K562 (cell line): ENCODE data around the gene MPLKIP. TPM values are rescaled to one million over a fixed set of nuclear protein-coding genes. Genes with fewer than 3 reads are reported as not detected.

Source experiments
- ATAC-seq: fragments of 200-7000 bp; cut with Tn5 transposase; 3 replicates; pipeline ENCODE4 v1.9.1; 2020; ENCODE audit warnings: moderate library complexity
- BruUV-seq: library from RNA; stranded (reverse); fragments of 400-500 nt; replicated peaks from 2 replicates; lab custom pipeline; 2021; lab: Mats Ljungman, UMichigan
- CTCF ChIA-PET: fragments of 300-600 bp; formaldehyde crosslinking; extraction: SDS; loops from one replicate; lab custom pipeline; 2021; ENCODE audit warnings: low intra/inter-chr PET ratio; lab: Yijun Ruan, JAX
- POLR2A ChIA-PET: fragments of 300-600, 350-650 bp; sonication (Branson Sonifier 250); formaldehyde crosslinking; extraction: SDS; loops from one replicate; lab custom pipeline; 2021; ENCODE audit warnings: antibody characterized with exemption, inconsistent platforms; lab: Yijun Ruan, JAX
- DNase-seq, 4 experiments: peaks; one replicate each; pipeline versions ENCODE4 v3.0.0 to v3.0.0-alpha.2; 2011 to 2018; ENCODE audit warnings: low spot score in 3 of 4, mixed read lengths in 3 of 4; ENCODE audit errors: extremely low read depth in 1 of 4
- FAIRE-seq: peaks from 2 replicates; lab custom pipeline; 2011; peaks lifted over from hg19 to GRCh38; lab: Jason Lieb, UNC
- H2AFZ ChIP-seq: 2 replicates; pipeline ENCODE4 v1.6.0; 2011; ENCODE audit warnings: low read depth, low read length, control low read depth, inconsistent platforms
- H3K27ac ChIP-seq: fragments of 200-600 bp; 3 replicates; pipeline ENCODE4 v1.8.0; 2011; ENCODE audit warnings: low read depth, mild to moderate bottlenecking, control low read depth, inconsistent platforms, low read length, moderate library complexity, mixed read lengths; ENCODE audit errors: extremely low read depth
- H3K27me3 ChIP-seq, 2 experiments: fragments of 300-600 bp in 1 of 2; 2 replicates in 1 of 2; 3 replicates in 1 of 2; pipeline versions ENCODE4 v1.6.0 to v1.8.0; 2011; ENCODE audit warnings: inconsistent platforms in 2 of 2, low read length in 2 of 2, mild to moderate bottlenecking in 1 of 2, mixed read lengths in 1 of 2, moderate library complexity in 1 of 2; ENCODE audit not compliant: control insufficient read depth in 2 of 2, insufficient read depth in 2 of 2
- H3K36me3 ChIP-seq: fragments of 300-600 bp; 3 replicates; pipeline ENCODE4 v1.8.0; 2011; ENCODE audit warnings: mild to moderate bottlenecking, low read length, inconsistent platforms; ENCODE audit not compliant: control insufficient read depth, insufficient read depth
- H3K4me1 ChIP-seq, 2 experiments: fragments of 200-600 bp in 1 of 2; replicated peaks in 1 of 2; 2 replicates in 1 of 2; 3 replicates in 1 of 2; pipeline versions ENCODE4 v1.5.1 to v1.8.0; 2011; ENCODE audit warnings: inconsistent platforms in 2 of 2, low read length in 2 of 2, mild to moderate bottlenecking in 1 of 2, mixed read lengths in 1 of 2, moderate library complexity in 1 of 2; ENCODE audit not compliant: control insufficient read depth in 2 of 2, insufficient read depth in 2 of 2
- H3K4me2 ChIP-seq: 2 replicates; pipeline ENCODE4 v1.6.1; 2011; ENCODE audit warnings: low read length, control low read depth, inconsistent platforms, mixed read lengths; ENCODE audit not compliant: insufficient read depth
- H3K4me3 ChIP-seq: fragments of 200-600 bp; sonication (generic), shearing (Covaris generic); 2 replicates; pipeline ENCODE4 v1.5.1; 2016; ENCODE audit warnings: control low read depth, inconsistent platforms
- H3K79me2 ChIP-seq: fragments of 200-600 bp; 3 replicates; pipeline ENCODE4 v1.8.0; 2011; ENCODE audit warnings: low read length, inconsistent platforms; ENCODE audit not compliant: control insufficient read depth, insufficient read depth
- H3K9ac ChIP-seq, 2 experiments: 2 replicates each; pipeline versions ENCODE4 v1.6.0 to v1.6.1; 2011; ENCODE audit warnings: low read depth in 2 of 2, low read length in 2 of 2, control low read depth in 1 of 2, inconsistent platforms in 1 of 2, mild to moderate bottlenecking in 1 of 2, mixed read lengths in 1 of 2; ENCODE audit not compliant: insufficient read depth in 1 of 2
- H3K9me1 ChIP-seq: one replicate; pipeline ENCODE4 v1.6.0; 2011; ENCODE audit warnings: inconsistent platforms, mild to moderate bottlenecking, low read length, moderate library complexity; ENCODE audit not compliant: control insufficient read depth, insufficient read depth
- H3K9me3 ChIP-seq: replicated peaks from 2 replicates; pipeline ENCODE4 v1.5.1; 2011; ENCODE audit warnings: low read depth, low read length, inconsistent platforms; ENCODE audit not compliant: control insufficient read depth, insufficient read depth
- H4K20me1 ChIP-seq: replicated peaks from 2 replicates; pipeline ENCODE4 v1.6.1; 2011; ENCODE audit warnings: low read length, inconsistent platforms, mixed read lengths; ENCODE audit not compliant: control insufficient read depth, insufficient read depth
- ARNT ChIP-seq, 2 experiments: fragments of 450-650 bp; IDR thresholded peaks; 2 replicates each; pipeline ENCODE4 v1.6.1; 2016; ENCODE audit warnings: mild to moderate bottlenecking in 1 of 2
- BCOR ChIP-seq: fragments of 450-650 bp; IDR thresholded peaks from 2 replicates; pipeline ENCODE4 v1.6.1; 2016
- BRF1 ChIP-seq: IDR thresholded peaks from 3 replicates; pipeline ENCODE4 v1.6.1; 2011; ENCODE audit warnings: borderline replicate concordance, mild to moderate bottlenecking; ENCODE audit not compliant: insufficient read length; ENCODE audit errors: extremely low read depth
- FOXK1 ChIP-seq: sonication (generic); formaldehyde crosslinking; IDR thresholded peaks from 2 replicates; pipeline ENCODE4 v1.8.0; 2022; ENCODE audit warnings: missing genetic modification reagents, mild to moderate bottlenecking, borderline replicate concordance
- GABPA ChIP-seq: fragments of 200-800 bp; sonication (Bioruptor generic); conservative IDR thresholded peaks from 2 replicates; pipeline ENCODE4 v1.6.1; 2016; ENCODE audit warnings: low read depth, missing genetic modification characterization, missing compliant biosample characterization
- ILF3 ChIP-seq: fragments of 450-650 bp; IDR thresholded peaks from 2 replicates; pipeline ENCODE4 v1.6.1; 2018; ENCODE audit warnings: antibody characterized with exemption, mild to moderate bottlenecking, moderate library complexity, borderline replicate concordance
- POLR3A ChIP-seq: IDR thresholded peaks from 2 replicates; pipeline ENCODE4 v1.6.1; 2011; ENCODE audit warnings: borderline replicate concordance, mild to moderate bottlenecking, moderate library complexity; ENCODE audit not compliant: insufficient read length, insufficient read depth; ENCODE audit errors: extremely low read depth
- POLR3G ChIP-seq: IDR thresholded peaks from 2 replicates; pipeline ENCODE4 v1.6.1; 2011; ENCODE audit not compliant: insufficient read length, insufficient replicate concordance; ENCODE audit errors: extremely low read depth
- RNF2 ChIP-seq: sonication (generic); IDR thresholded peaks from 2 replicates; pipeline ENCODE4 v1.6.1; 2016
- SAFB ChIP-seq: fragments of 200-400 bp; formaldehyde crosslinking; IDR thresholded peaks from 2 replicates; pipeline ENCODE4 v1.6.1; 2017; ENCODE audit warnings: low read depth, low read length, borderline replicate concordance
- SRSF9 ChIP-seq: fragments of 200-400 bp; formaldehyde crosslinking; IDR thresholded peaks from 2 replicates; pipeline ENCODE4 v1.6.1; 2017; ENCODE audit warnings: low read depth, low read length, borderline replicate concordance
- WHSC1 ChIP-seq: IDR thresholded peaks from one replicate; pipeline ENCODE4 v1.6.1; 2012; ENCODE audit warnings: low read length, control low read depth, inconsistent platforms
- ZNF444 ChIP-seq: fragments of 250-450 bp; sonication (Bioruptor Pico); IDR thresholded peaks from 2 replicates; pipeline ENCODE4 v1.4.0; 2020; ENCODE audit warnings: mild to moderate bottlenecking, moderate library complexity
- WGBS: fragments of 100-300 bp; shearing (Covaris generic); methylation state at CpG from one replicate; pipeline ENCODE4 v1.1.6; 2016; ENCODE audit warnings: low coverage, mixed read lengths; ENCODE audit not compliant: insufficient coverage; ENCODE audit errors: missing lambda C conversion rate; 5-methylcytosine and 5-hydroxymethylcytosine counted together
- in situ Hi-C: fragments of 300-500 bp; cut with MboI; formaldehyde crosslinking; loops from 4 replicates; pipeline ENCODE4 v1.15.0; 2018; ENCODE audit warnings: inconsistent platforms, mixed read lengths
- intact Hi-C: fragments of 100-400 bp; cut with micrococcal nuclease; formaldehyde crosslinking; loops from 2 replicates; pipeline ENCODE4 v1.14.2; 2022
- polyA plus RNA-seq, 8 experiments: library from polyadenylated mRNA; depleted of rRNA in 4 of 8; stranded (reverse) in 5 of 8; unstranded in 3 of 8; fragments of >200 nt; fragmentation: Nextera tagmentation in 2 of 8; fragmentation: Illumina TruSeq in 1 of 8; extraction: Ambion mirVana in 2 of 8; extraction: Trizol in 1 of 8; gene quantifications; 2 replicates each; pipeline versions ENCODE4 v1.2.1 to v1.2.3, GENCODE V29; 2011 to 2014; ENCODE audit warnings: inconsistent platforms in 1 of 8, missing spikeins in 1 of 8
- total RNA-seq, 7 experiments: library from RNA; depleted of rRNA in 6 of 7; stranded (reverse); fragments of >200 nt in 6 of 7; fragmentation: Illumina TruSeq in 2 of 7; extraction: Trizol in 2 of 7; gene quantifications; 2 replicates each; pipeline versions ENCODE4 v1.2.1 to v1.2.3, GENCODE V29; 2011 to 2021; ENCODE audit warnings: low replicate concordance in 1 of 7

MPLKIP gene
- total and polyA plus RNA-seq, 9 of the 15 experiments (the other 6 are each of a cell fraction or from before 2014, with no cell fraction given): 5.6 to 127 (median 44.2) TPM

DNA sequence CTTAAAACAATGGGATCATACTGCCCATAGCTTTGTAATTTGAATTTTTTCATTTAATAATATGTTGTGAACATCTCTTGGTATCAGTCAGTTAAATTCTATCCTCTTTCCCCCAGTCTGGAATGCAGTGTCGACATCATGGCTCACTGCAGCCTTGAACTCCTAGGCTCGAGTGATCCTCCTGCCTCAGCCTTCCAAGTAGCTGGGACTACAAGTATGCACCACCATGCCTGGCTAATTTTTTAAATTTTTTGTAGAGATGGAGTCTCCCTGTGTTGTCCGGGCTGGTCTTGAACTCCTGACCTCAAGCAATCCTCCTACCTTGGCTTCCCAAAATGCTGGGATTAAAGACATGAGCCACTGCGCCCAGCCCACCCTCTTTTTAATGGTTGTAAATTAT is 34.6 kb downstream of the MPLKIP start:
- POLR2A ChIA-PET: interaction anchor here (1.4 kb wide), 1 partner anchor 12 kb away, joined by 7 read pairs; no protein-coding TSS in a partner anchor
- H3K79me2 ChIP-seq: no peaks in the 10 kb centered on the region

DNA sequence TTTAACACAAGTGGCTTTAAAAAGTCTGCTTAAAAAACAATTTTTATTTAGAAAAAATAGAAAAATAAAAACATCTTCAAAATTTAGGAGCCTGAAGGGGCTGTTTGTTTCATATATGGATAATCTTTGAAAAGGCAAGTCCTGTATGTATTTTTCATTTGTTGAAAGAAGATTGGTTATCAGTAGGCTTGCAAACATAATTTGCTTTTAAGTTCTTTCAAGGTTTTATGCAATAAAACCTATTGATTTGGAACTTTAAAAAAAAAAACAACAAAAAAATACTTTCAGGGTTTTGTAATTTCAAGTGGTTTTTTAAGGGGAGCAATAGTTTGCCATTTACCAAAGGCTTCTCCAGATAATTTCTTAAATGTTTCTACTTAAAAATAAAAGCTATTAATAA is 35.6 kb downstream of the MPLKIP start:
- no TSS peak for BruUV-seq
- no peaks in the 10 kb centered on the region for H3K4me1 ChIP-seq
- CTCF ChIA-PET: no interaction called here

More for the DNA sequence above, 34.6 kb downstream of the MPLKIP start:
- TF ChIP-seq BCOR: no peak
- no peak for TF ChIP-seq ILF3
- 91% methylated on average over 4 of the region's 4 CpGs for WGBS
- no peak overlapping the region for H3K9ac ChIP-seq
- no peaks in the 10 kb centered on the region for H3K9me3 ChIP-seq
- ATAC-seq: no peak
- no peak overlapping the region for H3K4me3 ChIP-seq
- FAIRE-seq: no peak
- intact Hi-C loops: no loop called here
- H3K36me3 ChIP-seq: peaks cover 22% of the 10 kb centered on the region; the same call in 2 of the 3 replicates
- H3K4me1 ChIP-seq: no peaks in the 10 kb centered on the region
- no peak overlapping the region for H2AFZ ChIP-seq
- H3K9me1 ChIP-seq: no peaks in the 10 kb centered on the region
- H4K20me1 ChIP-seq: no peaks in the 10 kb centered on the region
- CTCF ChIA-PET: no interaction called here
- no peak overlapping the region for H3K27ac ChIP-seq
- no peak overlapping the region for H3K4me2 ChIP-seq
- in situ Hi-C loops: no loop called here
- no peak for DNase-seq
- H3K27me3 ChIP-seq: no peaks in the 10 kb centered on the region
- BruUV-seq: no TSS peak

More for the DNA sequence above, 35.6 kb downstream of the MPLKIP start:
- no peak overlapping the region for H3K4me3 ChIP-seq
- DNase-seq (no peak), FAIRE-seq (peak; percentile 56), ATAC-seq (no peak)
- H3K79me2 ChIP-seq: no peaks in the 10 kb centered on the region
- POLR2A ChIA-PET: interaction anchor here (1.1 kb wide), 1 partner anchor 314 kb away, joined by 4 read pairs; no protein-coding TSS in a partner anchor
- no peak overlapping the region for H3K9ac ChIP-seq
- H3K27ac ChIP-seq: no peak overlapping the region
- TF ChIP-seq POLR3A (no peak), WHSC1 (no peak), ZNF444 (no peak), ARNT (IDR thresholded peaks at IDR 0.05) (no peak), SRSF9 (no peak), FOXK1 (CRISPR knock-in tag) (no peak), GABPA (tag) (no peak), POLR3G (no peak), RNF2 (no peak), SAFB (no peak), BRF1 (no peak)
- no peak overlapping the region for H3K4me2 ChIP-seq
- peaks cover 32% of the 10 kb centered on the region; the same call in 2 of the 3 replicates for H3K36me3 ChIP-seq
- no peaks in the 10 kb centered on the region for H4K20me1 ChIP-seq
- intact Hi-C loops: no loop called here
- no peak overlapping the region for H2AFZ ChIP-seq
- H3K9me1 ChIP-seq: no peaks in the 10 kb centered on the region
- in situ Hi-C loops: no loop called here
- no peaks in the 10 kb centered on the region for H3K27me3 ChIP-seq
- H3K9me3 ChIP-seq: no peaks in the 10 kb centered on the region
